HG03064 (cell line): ENCODE results near the gene ZNF385B.

ENCODE experiments used
- ATAC-seq: cut with Tn5 transposase; IDR thresholded peaks from one replicate; pipeline ENCODE4 v1.9.1; 2021; ENCODE audit warnings: low read depth; ENCODE audit not compliant: unreplicated experiment

Gene ZNF385B

DNA sequence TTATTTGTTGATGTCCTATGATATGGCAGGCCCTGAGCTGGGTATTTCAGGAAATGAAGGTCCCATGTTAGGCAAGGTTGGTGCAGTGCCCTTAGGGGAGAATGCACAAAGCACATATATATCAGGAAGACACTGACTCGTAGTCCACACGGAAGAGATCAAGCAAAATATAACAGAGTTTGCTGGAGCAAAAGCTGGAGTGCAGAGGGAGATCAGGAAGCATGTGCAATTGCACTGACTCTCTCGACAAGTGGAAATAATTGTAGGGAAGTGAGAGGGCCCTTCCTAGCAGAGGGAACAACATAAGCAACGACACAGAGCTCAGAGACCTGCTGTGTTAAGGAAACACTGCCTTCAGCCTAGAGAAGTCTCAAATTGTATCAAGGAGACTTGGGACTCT is 4.2 kb downstream of the ZNF385B start:
- no peak for ATAC-seq

DNA sequence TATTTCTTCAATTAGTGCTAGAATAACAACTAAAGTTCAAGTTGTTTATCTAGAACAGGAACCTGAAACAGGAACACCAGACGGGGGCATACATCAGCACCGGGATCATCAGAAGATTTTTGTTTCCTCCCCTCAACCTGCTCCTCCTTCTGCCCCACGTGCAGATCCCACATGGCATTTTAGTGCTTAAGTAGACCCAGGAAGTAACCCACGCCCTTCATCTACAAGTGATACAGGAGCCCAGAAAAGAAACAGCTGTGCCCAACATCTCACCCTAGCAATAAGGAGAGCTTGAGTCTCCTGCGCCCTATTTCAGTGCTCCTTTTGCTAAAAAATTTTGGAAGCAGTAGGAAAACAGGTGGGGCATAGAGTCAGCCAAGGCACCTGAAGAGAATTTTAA is 5.2 kb downstream of the ZNF385B start:
- ATAC-seq: no peak

DNA sequence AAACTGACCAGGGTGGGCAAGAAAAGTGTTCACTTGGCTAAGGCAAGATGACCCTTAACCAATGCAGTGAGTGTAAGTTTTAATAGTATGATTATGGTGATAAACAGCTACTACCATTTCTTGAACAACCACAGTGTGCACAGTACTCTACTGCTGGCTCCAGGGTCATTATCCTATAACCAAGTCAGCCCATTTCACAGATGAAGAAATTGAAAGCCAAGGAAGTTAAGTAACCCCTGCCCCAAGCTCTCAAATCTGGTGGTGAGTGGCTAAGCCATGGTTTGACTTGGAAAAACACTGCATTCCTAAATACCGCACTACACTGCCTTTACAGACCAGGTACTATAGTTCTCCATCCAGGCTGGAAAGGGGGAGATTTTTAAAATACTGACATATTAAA is 5.7 kb downstream of the ZNF385B start:
- ATAC-seq: no peak

DNA sequence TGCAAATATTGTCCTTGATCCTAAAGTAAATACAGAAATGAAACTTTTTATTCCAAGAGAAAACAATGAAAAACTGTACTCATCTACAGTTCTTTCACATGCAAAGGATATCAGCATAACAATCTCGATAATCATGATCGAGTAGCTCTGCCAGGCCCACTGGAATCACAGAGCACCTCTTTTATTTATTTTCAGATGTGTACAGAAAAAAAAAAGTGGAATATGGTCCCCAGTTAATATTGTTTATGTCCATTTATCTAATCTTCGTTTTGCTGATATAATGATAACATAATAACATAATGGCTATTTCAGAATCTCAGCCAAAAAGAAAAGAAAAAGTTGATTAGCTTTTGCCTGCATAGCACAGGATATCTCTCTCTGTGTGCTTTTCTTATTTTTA is 6.5 kb downstream of the ZNF385B start:
- no peak for ATAC-seq

DNA sequence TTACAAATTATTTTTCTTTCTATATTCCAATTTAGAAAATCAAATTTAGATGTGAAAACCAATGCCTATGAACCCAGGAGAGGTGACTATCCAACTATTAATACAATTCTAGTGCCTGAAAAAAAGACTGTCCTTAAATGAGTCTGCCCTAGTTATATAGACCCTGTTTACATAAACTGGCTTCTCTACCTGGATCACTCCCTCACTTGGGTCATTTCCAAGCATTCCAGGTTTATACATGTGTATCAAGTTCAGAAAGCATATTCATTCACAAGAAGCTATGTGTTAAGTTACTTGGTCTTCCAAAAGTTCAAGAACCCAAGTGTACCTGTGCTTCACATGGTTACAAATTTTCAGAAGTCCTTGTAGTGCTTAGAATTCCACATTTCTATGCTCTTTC is 8.3 kb downstream of the ZNF385B start:
- no peak for ATAC-seq

DNA sequence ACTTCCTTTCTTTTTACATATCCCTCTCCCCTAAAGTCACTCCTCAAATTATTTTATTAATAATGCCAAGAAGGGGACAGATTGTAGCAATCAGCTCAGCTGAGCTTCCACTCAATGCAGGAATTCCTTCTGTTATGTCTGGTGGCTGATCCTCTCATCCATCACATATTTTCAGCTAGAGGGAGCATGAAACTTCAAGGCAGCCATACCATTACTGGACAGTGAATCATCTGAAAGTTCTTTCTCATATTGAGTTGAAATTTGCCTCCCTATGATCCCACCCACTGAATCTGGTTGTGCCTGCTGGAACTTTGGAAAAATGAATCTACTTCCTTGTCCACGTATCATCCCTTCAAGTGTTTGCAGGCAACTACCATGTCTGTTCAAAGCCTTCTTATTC is 11.2 kb downstream of the ZNF385B start:
- ATAC-seq: no peak

DNA sequence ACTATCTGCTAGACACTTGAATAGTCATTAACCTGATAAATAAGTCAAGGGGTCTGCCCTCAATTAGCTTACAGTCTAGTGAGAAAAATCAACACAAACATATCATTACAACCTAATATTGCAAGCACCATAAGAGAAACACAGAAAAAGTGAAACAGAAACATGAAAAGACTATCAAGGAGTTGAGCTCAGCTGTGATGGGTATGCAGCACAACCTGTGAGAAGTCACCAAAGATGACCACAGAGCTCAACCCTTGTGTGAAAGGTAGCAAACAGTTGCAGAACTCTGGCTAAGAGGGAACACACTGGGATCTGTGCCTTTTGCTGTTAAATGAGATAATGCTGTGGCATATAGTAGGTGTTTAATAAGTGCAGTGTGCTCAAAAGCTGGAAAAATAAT is 11.7 kb downstream of the ZNF385B start:
- no peak for ATAC-seq

DNA sequence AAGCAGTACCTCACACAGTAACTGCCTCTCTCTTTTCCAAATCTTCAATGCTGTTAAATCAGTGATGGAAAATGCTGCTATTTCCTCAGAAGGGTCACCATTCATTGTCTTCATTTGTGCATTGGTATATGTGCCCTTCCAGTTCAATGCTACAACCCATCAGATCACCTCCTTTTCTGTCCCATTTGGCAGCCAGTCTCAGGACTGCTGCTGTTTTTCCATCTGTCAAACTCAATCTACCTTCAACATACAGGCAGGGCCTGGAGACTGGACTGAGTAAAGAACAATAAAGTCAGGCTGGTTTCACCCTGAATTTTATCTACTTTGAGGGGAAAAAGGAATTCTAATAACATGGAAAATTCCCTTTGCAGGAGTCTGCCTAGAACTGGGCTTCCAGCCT is 17.9 kb downstream of the ZNF385B start:
- ATAC-seq: no peak

DNA sequence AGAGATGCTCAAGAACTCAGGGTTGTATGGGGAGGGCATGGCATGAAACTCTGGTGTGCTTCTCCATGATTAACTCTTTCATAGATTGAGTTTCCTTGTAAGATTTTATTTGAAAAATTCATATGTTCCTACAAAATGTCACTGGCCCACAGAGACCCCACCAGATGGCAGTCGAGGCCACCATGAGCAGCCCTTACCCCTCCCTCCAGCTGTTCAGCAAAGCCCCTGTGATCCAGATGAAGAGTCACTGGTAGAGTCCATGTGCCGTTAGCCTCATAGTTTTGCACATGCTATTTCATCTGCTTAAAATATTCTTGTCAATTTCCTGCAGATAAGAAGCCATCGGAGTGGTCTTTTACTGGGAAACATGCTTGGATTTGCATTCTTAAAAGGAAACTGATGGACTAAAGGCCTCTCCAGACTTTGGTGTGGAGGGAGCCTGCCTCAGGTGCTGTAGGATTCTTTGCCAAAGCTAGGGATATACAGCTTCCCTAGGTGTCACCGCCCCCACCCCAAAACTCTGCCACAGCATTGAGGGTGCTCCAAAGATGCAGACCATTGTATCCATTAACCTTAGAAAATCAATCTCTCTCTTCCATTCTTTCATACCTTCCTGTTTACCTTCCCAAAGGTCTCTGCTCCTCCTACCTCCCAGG is 18.8 kb downstream of the ZNF385B start:
- no peak for ATAC-seq

DNA sequence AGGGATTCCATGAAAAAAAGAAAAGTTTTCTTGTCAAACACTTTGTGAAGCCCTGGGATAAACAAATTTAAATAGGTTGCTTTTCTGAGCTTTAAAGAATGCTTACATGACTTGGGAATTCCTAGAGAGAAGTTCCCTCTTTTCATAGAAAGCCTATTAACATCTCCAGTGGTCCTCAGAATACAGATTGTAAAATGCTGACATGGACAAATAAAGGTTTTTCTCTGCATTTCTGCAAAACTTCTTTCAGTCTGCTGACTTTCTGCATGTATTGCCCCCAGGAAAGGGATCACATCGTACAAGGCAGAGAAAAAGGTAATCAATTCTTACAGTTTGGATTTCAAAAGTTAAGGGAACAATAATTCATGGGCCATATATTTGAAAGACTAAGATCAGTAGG is 20.6 kb downstream of the ZNF385B start:
- no peak for ATAC-seq

DNA sequence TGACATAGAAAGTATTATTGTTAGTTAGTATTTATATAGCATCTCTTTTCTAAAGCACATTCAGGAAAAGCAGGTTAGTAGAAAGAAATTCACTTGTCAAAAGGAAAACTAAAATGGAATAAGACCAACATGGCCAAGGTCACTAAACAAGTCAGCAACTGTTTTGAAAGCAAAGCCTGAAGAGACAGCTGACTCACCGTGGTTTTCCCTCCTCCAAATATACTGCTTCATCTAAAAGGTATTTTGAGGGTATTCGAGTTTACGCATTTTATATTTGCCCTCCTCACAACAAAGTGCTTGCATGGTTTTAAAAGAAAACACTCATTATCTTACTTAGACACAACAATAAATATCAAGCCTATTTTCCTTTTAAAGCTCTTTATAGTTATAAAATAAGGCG is 24.0 kb downstream of the ZNF385B start:
- no peak for ATAC-seq

DNA sequence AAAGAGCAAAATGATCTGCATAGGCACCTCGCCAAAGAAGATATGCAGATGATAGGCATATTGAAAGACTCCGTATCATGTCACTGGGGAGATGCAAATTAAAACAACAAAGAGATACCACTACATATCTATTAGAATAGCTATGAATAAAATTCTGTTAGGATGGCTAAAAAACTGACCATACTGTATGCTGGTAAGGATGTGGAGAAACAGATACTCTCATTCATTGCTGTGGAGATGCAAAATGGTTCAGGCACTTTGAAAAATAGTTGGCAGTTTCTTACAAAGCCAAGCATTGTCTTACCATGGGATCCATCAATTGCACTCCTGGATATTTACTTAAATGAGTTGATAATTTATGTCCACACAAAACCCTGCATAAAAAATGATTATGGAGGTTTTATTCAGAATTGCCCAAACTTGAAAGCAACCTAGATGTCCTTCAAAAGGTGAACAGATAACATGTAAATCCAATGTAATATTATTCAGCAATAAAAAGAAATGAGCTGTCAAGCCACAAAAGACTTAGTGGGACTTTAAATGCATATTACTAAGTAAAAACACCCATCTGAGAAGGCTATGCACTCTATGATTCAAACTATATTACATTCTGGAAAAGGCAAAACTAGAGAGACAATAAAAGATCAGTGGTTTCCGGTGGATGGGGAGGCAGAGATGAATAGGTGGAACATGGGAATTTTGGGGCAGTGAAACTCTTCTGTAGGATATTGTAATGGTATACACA is 31.2 kb downstream of the ZNF385B start:
- no peak for ATAC-seq

DNA sequence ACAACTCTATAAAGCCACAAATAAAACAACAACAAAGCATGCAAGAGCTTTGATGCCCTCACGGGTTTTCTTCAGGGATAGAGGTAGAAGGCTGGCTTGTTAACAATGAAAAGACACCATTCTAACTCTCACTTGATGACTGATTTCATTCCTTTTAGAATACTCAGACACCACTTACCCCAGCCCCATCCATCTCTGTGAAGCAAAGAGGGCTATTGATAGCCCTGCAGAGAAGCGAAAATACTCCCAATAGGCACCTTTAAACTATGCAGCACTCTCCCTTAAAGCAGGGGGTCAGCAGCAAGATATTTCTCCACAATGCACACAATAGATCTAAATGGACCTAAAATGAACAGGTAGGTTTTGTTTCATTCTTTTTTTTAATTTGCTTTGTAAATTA is 35.1 kb downstream of the ZNF385B start:
- ATAC-seq: no peak

DNA sequence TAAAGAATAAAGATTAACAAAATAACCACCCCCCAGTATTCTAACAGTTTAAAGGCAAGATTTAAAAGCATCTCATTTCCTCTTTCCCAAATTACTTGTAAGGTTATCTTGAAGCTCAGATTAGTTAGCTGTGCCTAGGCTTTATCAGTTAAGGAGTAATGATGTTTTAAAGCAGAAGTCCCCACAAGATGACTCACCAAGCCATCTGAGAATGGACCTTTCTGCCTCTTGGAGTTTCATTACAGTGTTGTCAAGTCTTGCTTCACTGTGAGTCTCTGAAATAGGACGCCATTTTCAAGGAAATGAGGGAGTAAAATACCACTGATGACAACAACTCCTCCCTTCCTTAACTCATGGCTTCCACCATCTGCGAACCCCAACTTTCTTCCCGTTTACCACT is 35.9 kb downstream of the ZNF385B start:
- ATAC-seq: no peak

DNA sequence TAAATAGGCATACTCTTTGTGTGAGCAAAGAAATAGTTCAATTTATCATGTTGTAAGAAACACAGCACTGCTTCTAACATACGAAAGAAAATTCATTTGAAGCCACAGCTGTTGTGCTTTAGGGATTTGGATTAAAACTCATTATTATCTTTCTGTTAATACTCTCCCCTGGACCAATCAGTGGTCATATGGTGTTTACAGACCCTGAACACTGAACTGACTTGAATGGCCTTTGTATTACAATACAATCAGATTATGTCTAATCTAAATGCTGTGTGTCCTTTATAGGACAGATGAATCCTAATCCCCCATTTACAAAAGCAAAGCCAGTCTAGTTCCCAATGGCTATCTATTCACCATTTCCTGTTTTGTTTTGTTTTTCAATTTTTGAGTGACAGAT is 36.5 kb downstream of the ZNF385B start:
- ATAC-seq: no peak

DNA sequence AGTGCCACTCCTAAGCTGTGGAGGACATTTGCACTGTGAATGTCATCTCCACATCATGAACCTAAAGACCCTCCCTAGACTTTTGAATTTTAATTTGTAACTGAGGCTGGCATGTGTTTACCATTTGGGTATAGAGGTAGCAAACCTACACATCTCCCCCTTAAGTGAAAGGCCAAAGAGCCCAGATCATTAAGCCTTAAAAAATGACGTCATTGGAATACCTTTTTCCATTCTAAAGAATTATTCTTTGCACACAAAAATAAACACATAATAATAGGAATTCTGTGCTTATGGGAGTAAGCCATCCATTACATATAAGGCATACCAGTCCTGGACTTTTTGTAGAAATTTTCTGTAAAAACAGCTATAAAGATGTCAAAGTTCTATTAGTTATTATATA is 38.9 kb downstream of the ZNF385B start:
- no peak for ATAC-seq

DNA sequence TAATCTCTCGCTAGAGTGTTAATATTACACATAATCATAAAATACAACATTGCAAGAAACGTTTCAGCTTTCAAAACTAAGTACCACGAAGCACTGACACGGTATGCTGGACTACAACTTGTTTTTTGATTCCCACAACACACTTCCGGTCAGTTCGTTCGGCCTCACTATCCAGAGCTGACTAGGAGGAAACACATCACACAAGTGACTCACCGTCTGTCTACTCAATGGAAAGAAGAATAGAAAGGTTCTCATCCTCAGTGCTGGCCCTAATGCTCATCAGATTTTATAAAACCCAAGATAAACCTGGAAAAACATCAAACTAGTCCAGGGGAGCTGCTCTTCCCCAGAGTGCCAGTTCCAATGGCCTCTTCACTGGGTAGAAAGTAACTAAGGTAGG is 42.9 kb downstream of the ZNF385B start:
- no peak for ATAC-seq

DNA sequence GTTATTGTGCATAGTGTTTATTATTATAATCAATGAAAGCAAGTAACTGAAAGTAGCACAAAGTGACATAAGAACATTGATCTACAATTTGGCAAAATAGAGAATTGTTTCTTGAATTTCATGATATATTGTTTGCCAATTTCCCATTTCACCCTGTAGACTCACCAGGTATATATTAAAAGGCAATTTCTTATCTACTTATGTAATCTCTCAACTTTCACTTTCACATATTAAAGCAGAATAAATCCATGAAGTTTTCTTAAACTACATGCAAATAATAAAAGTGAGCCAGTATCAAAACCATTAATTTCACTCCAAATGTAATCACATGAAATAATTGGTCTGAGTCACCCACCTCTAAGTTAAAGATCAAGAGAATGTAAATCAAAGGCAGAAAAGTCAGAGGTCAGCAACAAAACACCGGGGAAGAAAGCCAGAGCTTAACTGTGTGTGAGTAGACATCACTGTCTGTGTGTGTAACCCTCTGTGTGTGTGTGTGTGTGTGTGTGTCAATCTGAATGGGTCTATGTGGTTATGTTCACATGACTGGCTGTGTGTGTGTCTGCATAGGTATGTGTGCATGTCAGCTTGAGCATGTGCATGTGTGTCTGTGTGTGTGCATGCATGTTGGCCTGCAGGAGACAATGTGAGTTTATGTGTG is 44.1 kb downstream of the ZNF385B start:
- no peak for ATAC-seq

DNA sequence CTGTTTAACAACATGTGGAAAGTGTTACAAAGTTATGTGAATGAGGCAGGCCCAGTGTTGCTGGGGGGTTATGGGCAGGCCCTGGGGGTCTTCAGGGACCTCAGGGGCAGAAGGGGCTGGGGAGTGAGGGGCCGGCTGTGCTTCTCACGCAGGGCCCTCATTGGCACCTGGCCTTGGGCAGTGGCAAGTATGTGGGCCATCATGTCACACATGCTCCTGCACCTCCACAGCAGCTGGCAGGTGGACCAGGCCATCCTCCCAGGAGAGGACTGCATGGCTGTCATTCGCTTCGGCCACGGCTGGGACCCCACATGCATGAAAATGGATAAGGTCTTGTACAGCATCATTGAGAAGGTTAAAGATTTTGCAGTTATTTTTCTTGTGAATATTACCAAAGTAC is 47.4 kb downstream of the ZNF385B start:
- no peak for ATAC-seq

DNA sequence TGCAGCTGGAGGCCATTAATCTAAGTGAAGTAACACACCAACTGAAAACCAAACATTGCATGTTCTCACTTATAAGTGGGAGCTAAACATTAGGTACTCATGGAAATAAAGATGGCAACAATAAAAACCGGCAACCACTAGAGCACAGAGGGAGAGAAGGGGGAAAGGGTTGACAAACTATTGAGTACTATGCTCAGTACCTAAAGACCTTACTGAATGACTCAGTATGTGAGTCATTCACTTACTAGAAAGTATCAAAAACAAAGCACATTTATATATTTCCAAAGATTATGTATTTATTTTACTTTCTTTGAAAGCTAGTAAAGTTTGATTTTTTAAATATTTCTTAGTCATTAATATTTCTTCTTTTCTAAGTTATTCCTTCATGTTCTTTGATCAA is 48.9 kb downstream of the ZNF385B start:
- ATAC-seq: no peak

DNA sequence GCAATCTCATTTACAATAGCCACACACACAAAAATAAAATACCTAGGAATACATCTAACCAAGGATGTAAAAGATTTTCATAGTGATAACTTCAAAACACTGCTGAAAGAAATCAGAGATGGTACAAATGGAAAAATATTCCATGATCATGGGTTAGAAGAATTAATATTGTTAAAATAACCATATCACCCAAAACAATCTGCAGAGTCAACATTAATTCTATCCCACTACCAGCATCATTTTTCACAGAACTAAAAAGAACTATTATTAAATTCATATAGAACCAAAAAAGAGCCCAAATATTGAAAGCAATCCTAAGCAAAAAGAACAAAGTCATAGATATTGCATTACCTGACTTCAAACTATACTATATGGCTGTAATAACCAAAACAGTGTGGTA is 50.4 kb downstream of the ZNF385B start:
- ATAC-seq: no peak

DNA sequence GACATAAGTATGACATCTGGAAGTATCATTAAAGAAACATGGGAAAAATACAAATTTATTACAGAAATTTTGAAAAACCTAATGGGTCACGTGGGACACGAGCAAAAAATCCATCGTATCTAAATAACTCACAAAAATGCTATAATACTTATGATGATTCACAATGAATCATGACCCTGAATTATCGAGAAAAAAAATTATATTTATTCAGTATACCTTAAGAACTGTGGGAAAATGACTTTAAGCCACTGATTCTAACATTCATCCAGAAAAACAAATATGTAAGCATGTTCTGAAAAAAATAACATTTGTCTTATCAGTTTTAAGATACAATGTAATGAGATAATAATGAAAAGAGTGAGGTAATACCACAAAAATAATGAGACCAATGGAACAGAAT is 51.8 kb downstream of the ZNF385B start:
- no peak for ATAC-seq
